Neuron (in vitro differentiated cells): Measurements from ENCODE around the gene GPX7.

ENCODE experiments used
- H2AFZ ChIP-seq: one replicate; pipeline ENCODE4 v1.6.1; 2013; ENCODE audit warnings: low read depth, mild to moderate bottlenecking, inconsistent platforms, low read length, moderate library complexity
- H3K27me3 ChIP-seq: one replicate; pipeline ENCODE4 v1.6.1; 2013; ENCODE audit warnings: low read length; ENCODE audit not compliant: insufficient read depth
- H3K36me3 ChIP-seq: one replicate; pipeline ENCODE4 v1.6.1; 2013; ENCODE audit warnings: low read length; ENCODE audit not compliant: insufficient read depth
- H3K4me1 ChIP-seq: one replicate; pipeline ENCODE4 v1.6.1; 2013; ENCODE audit warnings: low read length; ENCODE audit not compliant: insufficient read depth
- H3K4me3 ChIP-seq: 2 replicates; pipeline ENCODE4 v1.5.1; 2013; ENCODE audit warnings: mild to moderate bottlenecking, low read length, moderate library complexity
- H3K9me3 ChIP-seq: one replicate; pipeline ENCODE4 v1.6.1; 2013; ENCODE audit warnings: low read length

The GPX7 gene

DNA sequence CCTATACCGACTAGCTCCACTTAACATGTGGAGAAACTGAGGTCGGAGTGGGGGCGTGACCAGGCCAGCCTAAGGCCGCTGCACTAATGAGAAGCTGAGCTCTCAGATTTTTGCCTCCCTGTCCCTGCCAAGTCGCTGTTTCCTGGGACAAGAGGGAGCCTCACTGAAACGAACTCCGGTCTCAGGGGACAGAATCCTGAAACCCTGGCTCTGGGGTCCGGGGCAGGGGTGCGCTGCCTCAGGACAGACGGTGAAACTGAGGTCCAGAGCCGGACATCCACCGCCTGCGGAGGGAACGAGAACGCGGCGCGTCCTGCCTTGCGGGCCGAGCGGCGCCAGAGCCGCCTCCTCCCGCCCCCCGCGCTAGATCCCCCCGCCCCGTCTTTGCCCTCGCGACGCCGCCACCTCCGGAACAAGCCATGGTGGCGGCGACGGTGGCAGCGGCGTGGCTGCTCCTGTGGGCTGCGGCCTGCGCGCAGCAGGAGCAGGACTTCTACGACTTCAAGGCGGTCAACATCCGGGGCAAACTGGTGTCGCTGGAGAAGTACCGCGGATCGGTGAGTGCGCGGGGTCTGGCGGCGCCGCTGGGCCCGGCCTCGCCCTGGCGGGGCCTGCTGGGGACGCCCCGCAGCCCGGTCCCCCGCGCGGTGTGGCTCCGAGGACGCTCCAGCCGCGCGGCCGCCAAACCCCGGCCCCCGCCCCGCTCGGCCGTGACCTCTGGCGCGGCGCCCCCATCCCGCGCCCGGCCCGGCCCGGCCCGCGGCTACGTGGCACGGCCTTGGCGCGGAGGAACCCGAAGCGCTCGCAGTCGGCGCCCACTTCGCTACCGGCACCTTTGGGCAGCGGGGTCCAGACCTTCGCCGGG is at the start of gene GPX7:
TSS of gene GPX7 (plus strand) at position 381 of the 865 bp plus-strand sequence. CDS start at position 420, 39 bp downstream.
- H3K27me3 ChIP-seq = no peaks in the 10 kb centered on the region
- no peak within 1 kb of the TSS for H2AFZ ChIP-seq
- no peak within 1 kb of the TSS for H3K4me3 ChIP-seq
- H3K36me3 ChIP-seq = no peaks in the 10 kb centered on the region
- H3K4me1 ChIP-seq = no peaks in the 10 kb centered on the region
- no peaks in the 10 kb centered on the region for H3K9me3 ChIP-seq

- peak within 1 kb of the TSS; percentile 34 for H2AFZ ChIP-seq
- peaks cover 24% of the 10 kb centered on the region for H3K4me1 ChIP-seq
- no peaks in the 10 kb centered on the region for H3K27me3 ChIP-seq
- no peaks in the 10 kb centered on the region for H3K9me3 ChIP-seq
- H3K4me3 ChIP-seq = peak within 1 kb of the TSS; percentile 83
- H3K36me3 ChIP-seq = no peaks in the 10 kb centered on the region
Observed at GRCh38 chr1:52552505-52553361, 49.4 kb upstream of the GPX7 start, which contains the start of gene TUT4. TSS of gene TUT4 (minus strand) at chr1:52553092. CDS start at chr1:52526280, 26,812 bp downstream.

DNA sequence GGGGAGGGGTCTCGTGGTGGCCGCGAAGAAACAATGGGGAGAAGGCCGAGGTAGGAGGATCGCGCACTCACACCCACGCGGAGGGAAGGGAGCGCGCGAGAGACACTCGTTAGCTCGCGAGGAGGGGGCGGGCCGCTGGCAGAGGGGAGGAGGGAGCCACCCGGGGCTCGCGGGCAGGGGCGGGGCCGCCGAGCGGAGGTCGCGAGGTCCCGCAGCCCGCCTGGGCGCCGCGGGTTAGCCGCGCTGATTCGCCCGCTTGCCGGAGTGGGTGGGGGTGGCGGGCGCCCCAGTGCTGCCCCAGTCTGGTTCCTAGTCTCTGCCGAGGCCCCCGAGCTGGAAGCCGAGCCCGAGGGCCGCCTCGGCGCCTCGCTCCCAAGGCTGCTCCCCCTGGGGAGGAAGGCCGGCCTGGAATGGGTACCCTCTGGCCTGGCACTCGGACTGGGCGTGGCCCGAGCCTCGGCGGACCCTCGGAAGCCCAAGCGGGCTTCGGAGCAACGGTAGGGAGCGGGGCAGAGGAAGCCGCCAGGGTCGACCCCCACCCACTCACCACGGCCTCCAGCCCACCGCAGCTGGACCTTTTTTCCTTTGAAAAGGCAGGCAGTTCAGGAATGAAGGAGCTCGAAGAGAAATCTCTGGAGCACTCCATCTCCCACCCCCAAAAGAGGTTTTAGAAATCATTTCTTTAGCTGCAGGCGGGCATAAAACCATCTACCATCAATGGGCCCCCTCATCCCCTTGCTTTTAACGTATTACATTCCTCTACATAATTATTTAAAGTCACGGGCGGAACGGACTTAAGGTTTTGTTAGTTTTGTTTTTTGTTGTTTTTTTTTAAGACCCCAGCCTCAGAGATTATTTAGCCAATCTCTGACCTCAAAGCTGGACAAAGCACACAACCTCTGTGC is 48.6 kb upstream of the GPX7 start:
- Histone ChIP-seq H3K9me3 (no peaks in the 10 kb centered on the region), H3K4me1 (peaks cover 24% of the 10 kb centered on the region), H3K27me3 (no peaks in the 10 kb centered on the region), H3K36me3 (no peaks in the 10 kb centered on the region), H2AFZ (no peak overlapping the region), H3K4me3 (peak overlapping the region; percentile 83)

- H2AFZ ChIP-seq = no peak overlapping the region
- H3K27me3 ChIP-seq = no peaks in the 10 kb centered on the region
- peaks cover 23% of the 10 kb centered on the region for H3K4me1 ChIP-seq
- no peaks in the 10 kb centered on the region for H3K36me3 ChIP-seq
- H3K9me3 ChIP-seq = no peaks in the 10 kb centered on the region
- peak overlapping the region; percentile 83 for H3K4me3 ChIP-seq
Observed at GRCh38 chr1:52554267-52554640, 47.9 kb upstream of the GPX7 start.

DNA sequence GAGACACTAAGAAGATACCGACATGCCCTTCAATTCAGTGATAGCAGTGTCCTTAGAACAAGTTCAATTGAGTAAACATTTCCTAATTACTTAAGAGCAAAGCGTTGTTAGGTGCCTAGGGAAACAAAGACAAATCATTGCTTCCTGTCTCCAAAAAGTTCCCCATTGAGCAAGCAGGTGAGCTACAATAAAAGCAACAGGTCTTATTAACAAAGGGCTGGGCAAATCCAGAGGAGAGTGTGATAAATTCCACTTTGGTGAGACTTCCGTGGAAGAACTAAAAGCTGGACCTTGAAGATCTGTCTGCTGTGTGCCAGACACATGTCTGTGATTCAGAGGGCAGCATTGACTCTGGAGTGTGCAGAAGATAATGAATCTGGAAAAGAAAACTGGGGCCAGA is 47.4 kb upstream of the GPX7 start:
- peak overlapping the region; percentile 83 for H3K4me3 ChIP-seq
- no peaks in the 10 kb centered on the region for H3K9me3 ChIP-seq
- H3K36me3 ChIP-seq = no peaks in the 10 kb centered on the region
- H2AFZ ChIP-seq = no peak overlapping the region
- peaks cover 22% of the 10 kb centered on the region for H3K4me1 ChIP-seq
- no peaks in the 10 kb centered on the region for H3K27me3 ChIP-seq

- Histone ChIP-seq H3K4me1 (peaks cover 13% of the 10 kb centered on the region), H3K36me3 (no peaks in the 10 kb centered on the region), H3K9me3 (no peaks in the 10 kb centered on the region), H3K27me3 (no peaks in the 10 kb centered on the region), H3K4me3 (no peak overlapping the region), H2AFZ (no peak overlapping the region)
Observed at GRCh38 chr1:52556641-52557360, 45.4 kb upstream of the GPX7 start.

DNA sequence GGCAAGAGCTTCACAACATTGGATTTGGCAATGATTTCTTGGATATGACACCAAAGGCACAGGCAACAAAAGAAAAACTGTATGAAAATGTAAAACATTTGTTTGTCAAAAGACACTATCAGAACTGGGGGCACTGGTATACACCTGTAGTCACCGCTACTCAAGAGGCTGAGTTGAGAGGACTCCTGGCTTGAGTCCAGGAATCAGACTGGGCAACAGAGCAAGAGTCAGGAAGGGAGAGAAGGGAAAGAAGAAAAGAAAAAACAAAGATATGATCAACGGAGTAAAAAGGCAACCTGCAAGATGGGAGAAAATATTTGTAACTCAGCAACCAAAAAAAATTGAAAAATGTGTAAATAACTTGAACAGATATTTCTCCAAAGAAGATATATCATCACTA is 43.2 kb upstream of the GPX7 start:
- Histone ChIP-seq H3K9me3 (no peaks in the 10 kb centered on the region), H3K36me3 (no peaks in the 10 kb centered on the region), H3K4me3 (no peak overlapping the region), H3K27me3 (no peaks in the 10 kb centered on the region), H3K4me1 (peaks cover 13% of the 10 kb centered on the region), H2AFZ (no peak overlapping the region)

- no peaks in the 10 kb centered on the region for H3K27me3 ChIP-seq
- H3K36me3 ChIP-seq = no peaks in the 10 kb centered on the region
- H3K4me3 ChIP-seq = no peak overlapping the region
- H2AFZ ChIP-seq = no peak overlapping the region
- H3K9me3 ChIP-seq = no peaks in the 10 kb centered on the region
- H3K4me1 ChIP-seq = peaks cover 6% of the 10 kb centered on the region
Observed at GRCh38 chr1:52559875-52560274, 42.3 kb upstream of the GPX7 start.

GRCh38 chr1:52562766-52563165 is 39.4 kb upstream of the GPX7 start:
- H3K4me3 ChIP-seq = no peak overlapping the region
- no peak overlapping the region for H2AFZ ChIP-seq
- no peaks in the 10 kb centered on the region for H3K9me3 ChIP-seq
- no peaks in the 10 kb centered on the region for H3K27me3 ChIP-seq
- H3K4me1 ChIP-seq = no peaks in the 10 kb centered on the region
- no peaks in the 10 kb centered on the region for H3K36me3 ChIP-seq

DNA sequence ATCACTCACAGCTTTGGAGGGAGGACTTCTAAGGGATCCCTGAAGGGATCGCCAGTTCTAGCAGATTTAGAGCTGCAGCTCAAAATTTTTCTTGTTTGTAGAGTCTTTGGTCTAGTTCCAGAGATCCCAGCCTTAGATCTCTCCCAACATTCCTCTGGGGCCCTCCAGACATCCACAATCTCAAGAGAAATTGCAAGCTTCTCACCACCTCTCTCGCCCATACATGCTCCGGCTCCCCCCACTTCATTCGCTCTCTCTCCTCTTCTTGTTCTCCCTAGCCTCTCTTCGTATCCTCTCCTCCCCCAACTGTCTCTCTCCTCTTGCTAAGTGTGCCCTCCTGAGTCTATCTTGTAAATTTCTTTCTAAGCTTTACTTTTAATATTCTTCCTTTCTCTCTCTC is 34.2 kb upstream of the GPX7 start:
- H3K36me3 ChIP-seq = no peaks in the 10 kb centered on the region
- no peaks in the 10 kb centered on the region for H3K27me3 ChIP-seq
- no peak overlapping the region for H3K4me3 ChIP-seq

GRCh38 chr1:52569449-52570210 is 32.5 kb upstream of the GPX7 start:
- H3K9me3 ChIP-seq = peaks cover 2% of the 10 kb centered on the region
- H2AFZ ChIP-seq = no peak overlapping the region
- no peaks in the 10 kb centered on the region for H3K4me1 ChIP-seq
- H3K4me3 ChIP-seq = no peak overlapping the region
- no peaks in the 10 kb centered on the region for H3K27me3 ChIP-seq
- H3K36me3 ChIP-seq = no peaks in the 10 kb centered on the region

More for the DNA sequence above, 34.2 kb upstream of the GPX7 start:
- H2AFZ ChIP-seq = no peak overlapping the region
- peaks cover 2% of the 10 kb centered on the region for H3K9me3 ChIP-seq
- H3K4me1 ChIP-seq = no peaks in the 10 kb centered on the region
